GM19328 (cell line): ENCODE data around the gene KCTD16.
A peak's percentile ranks its signal among the peaks of the same experiment; 100 is the strongest.

Experiments used
- ATAC-seq: cut with Tn5 transposase; IDR thresholded peaks from one replicate; pipeline ENCODE4 v1.9.1; 2021; ENCODE audit warnings: mild to moderate bottlenecking, moderate library complexity; ENCODE audit not compliant: unreplicated experiment

KCTD16 gene

GRCh38 chr5:144206141-144206540 is 35.5 kb downstream of the KCTD16 start:
- ATAC-seq = no peak

GRCh38 chr5:144207875-144208444 is 37.3 kb downstream of the KCTD16 start:
- ATAC-seq = no peak

GRCh38 chr5:144209361-144209760 is 38.7 kb downstream of the KCTD16 start:
- no peak for ATAC-seq

- ATAC-seq = no peak
Measured at GRCh38 chr5:144210655-144211054, 40.0 kb downstream of the KCTD16 start.

- no peak for ATAC-seq
Measured at GRCh38 chr5:144219869-144220268, 49.2 kb downstream of the KCTD16 start.

- ATAC-seq = no peak
Measured at GRCh38 chr5:144227363-144227999, 56.8 kb downstream of the KCTD16 start.

GRCh38 chr5:144230806-144231205 is 60.1 kb downstream of the KCTD16 start:
- no peak for ATAC-seq

- ATAC-seq = no peak
Measured at GRCh38 chr5:144232285-144232684, 61.6 kb downstream of the KCTD16 start.

- no peak for ATAC-seq
Measured at GRCh38 chr5:144236499-144236898, 65.8 kb downstream of the KCTD16 start.

GRCh38 chr5:144237851-144238250 is 67.2 kb downstream of the KCTD16 start:
- ATAC-seq = no peak

- ATAC-seq = no peak
Measured at GRCh38 chr5:144247131-144247530, 76.5 kb downstream of the KCTD16 start.

- ATAC-seq = no peak
Measured at GRCh38 chr5:144248015-144248414, 77.3 kb downstream of the KCTD16 start.

- no peak for ATAC-seq
Measured at GRCh38 chr5:144249755-144250464, 79.2 kb downstream of the KCTD16 start.

GRCh38 chr5:144254552-144254951 is 83.9 kb downstream of the KCTD16 start:
- no peak for ATAC-seq

- ATAC-seq = no peak
Measured at GRCh38 chr5:144260121-144260520, 89.4 kb downstream of the KCTD16 start.

GRCh38 chr5:144265643-144266247 is 95.1 kb downstream of the KCTD16 start:
- no peak for ATAC-seq

GRCh38 chr5:144267961-144268513 is 97.4 kb downstream of the KCTD16 start:
- ATAC-seq = no peak

GRCh38 chr5:144273232-144274027 is 102.8 kb downstream of the KCTD16 start:
- peak; percentile 37 for ATAC-seq

GRCh38 chr5:144275329-144275728 is 104.7 kb downstream of the KCTD16 start:
- ATAC-seq = no peak

GRCh38 chr5:144276034-144276822 is 105.6 kb downstream of the KCTD16 start:
- ATAC-seq = no peak
